RPMI7951 (cell line): ENCODE measurements around the gene MFSD8. TPM values are rescaled to one million over a fixed set of nuclear protein-coding genes. Genes with fewer than 3 reads are reported as not detected.

Source experiments
- total RNA-seq: library from RNA; depleted of rRNA; stranded (reverse); fragments of >200 nt; shearing (Covaris generic); gene quantifications from 2 replicates; pipeline ENCODE4 v1.2.3, GENCODE V29; 2014; rRNA removed

MFSD8 gene
- total RNA-seq, 1 experiment from 2014 or later, result 14.8 TPM

Other genes with a start within 250 kb of the MFSD8 start
- gene SLC25A31, start 234.8 kb downstream of the MFSD8 start, total RNA-seq, result not detected in 2 replicates
- 3.5 and 4.7 TPM in 2 replicates for gene HSPA4L, start 182.9 kb downstream of the MFSD8 start, total RNA-seq
- 32.5 and 37.0 TPM in 2 replicates for gene PLK4, start 84.3 kb downstream of the MFSD8 start, total RNA-seq
- 6.7 and 9.3 TPM in 2 replicates for gene ABHD18, start 233 bp upstream of the MFSD8 start, total RNA-seq
- gene LARP1B, start 96.1 kb upstream of the MFSD8 start, total RNA-seq, result 11.7 and 11.8 TPM in 2 replicates